Suppressor macrophage treated with lipopolysaccharide for 4 hours (primary cell): ENCODE measurements around the gene MST1.

Experiments used
- DNase-seq: peaks from one replicate; pipeline ENCODE4 v3.0.0-alpha.2; 2020

Gene MST1

DNA sequence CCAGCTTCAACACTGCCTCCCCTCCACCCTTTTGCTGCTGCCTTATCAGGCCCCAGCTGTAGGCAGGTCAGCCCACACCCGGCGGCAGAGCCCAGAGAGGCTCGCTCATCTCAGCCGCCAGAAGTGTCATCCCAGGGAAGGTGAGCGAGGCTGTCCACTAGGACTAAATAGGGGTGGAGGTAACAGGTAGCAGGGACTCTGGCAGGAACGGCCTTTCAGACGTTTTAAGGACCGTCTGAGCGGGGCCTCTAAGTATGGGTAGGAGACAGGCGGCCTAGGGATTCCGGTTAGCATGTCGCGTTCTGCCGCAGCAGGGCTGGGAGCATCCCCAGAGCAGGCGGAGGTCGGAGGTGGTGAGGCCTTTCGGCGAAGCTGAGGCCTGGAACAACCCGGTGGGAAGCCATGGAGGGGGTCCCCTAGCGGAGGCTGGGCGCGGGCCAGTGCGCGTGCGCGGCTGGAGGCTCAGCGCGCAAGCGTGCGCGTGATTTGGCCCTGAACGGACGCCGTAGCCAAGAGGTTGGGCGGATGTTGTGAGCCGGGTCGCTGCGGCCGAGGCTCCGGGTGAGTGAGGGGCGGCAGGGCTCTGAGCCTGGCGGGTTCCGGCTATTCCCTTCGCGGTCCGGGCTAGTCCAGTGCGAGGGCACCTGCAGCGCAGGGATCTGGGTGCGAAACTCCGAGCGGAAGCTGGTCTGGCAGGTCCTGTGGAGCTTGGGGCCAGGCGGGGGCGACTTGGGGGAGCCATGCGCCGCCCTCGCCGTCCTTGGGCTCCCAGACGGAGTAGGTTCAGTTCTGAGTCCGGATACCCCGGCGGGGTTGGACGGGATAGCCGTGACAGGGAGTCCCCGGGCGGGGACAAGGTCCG, at the start of gene MST1, which contains the start of gene RNF123:
TSS of gene MST1 (minus strand) at position 429 of the 862 bp plus-strand sequence. CDS start 783 bp downstream, outside the sequence.
TSS of gene RNF123 (plus strand) at position 512 of the 862 bp plus-strand sequence. CDS start 1,609 bp downstream, outside the sequence.
- DNase-seq = peak; percentile 95

GRCh38 chr3:49738067-49738713, 48.9 kb upstream of the MST1 start:
- no peak for DNase-seq

- no peak for DNase-seq
Observed at GRCh38 chr3:49734752-49735151, 45.5 kb upstream of the MST1 start.

- peak; percentile 45 for DNase-seq
Observed at GRCh38 chr3:49733551-49733950, 44.3 kb upstream of the MST1 start.

DNA sequence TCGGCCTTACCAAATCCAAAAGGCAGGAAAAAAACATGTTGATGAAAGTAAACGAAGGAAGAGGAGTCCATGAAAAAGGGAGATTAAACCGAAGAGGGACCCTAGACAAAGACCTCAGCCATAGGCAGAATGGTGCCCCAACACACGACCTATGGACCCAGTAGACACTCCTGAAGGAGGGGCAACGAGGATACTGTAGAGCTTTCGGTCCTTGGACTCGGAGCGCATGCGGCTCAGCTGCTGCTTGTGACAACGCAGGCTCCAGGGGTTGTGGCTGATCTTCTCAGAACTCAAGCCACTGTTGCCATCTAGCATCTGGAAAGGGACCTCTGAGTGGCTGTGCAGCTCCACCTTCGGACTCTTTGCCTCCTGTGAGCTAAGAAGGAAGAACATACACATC, 43.3 kb upstream of the MST1 start:
- no peak for DNase-seq

DNA sequence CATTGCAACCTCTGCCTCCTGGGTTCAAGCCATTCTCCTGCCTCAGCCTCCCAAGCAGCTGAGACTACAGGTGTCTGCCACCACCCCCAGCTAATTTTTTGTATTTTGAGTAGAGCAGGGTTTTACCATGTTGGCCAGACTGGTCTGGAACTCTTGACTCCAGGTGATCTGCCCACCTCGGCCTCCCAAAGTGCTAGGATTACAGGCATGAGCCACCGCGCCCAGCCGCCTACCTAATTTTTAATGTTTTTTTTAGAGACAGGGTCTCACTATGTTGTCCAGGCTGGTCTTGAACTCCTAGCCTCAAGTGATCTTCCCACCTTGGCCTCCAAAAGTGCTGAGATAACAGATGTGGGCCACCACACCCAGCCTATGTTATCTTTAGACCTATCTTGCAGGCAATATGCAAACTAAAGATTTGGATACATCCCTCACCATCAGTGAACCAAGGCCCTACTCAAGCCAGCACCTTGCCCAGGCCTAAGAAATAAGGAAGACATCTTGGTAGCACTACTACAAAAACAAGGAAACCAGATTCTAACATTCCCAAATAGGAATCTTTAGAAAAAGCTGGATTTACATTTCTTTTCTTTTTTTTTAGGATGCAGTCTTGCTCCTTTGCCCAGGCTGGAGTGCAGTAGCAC, 40.8 kb upstream of the MST1 start:
- DNase-seq = no peak

DNA sequence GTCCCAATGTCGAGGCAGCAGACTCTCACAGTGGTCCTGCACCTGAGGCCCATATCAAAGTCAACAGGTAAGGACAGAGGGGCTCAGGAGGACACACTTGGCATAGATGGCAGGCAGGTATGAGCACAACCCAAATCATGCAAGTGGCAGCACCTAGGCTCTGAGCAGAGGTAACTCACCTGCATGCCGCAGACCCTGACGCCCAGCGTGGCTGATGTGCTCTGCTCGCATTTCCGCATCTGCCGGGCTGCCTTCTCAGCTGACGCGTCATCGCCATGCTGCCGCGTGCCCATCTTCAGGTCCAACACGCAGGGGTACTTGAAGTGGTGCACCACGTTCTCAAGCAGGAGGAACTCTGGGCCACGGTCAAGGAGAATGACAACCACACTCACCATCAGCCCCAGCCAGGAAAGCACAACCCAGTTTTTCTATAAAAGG, 38.7 kb upstream of the MST1 start:
- no peak for DNase-seq

- no peak for DNase-seq
Observed at GRCh38 chr3:49727154-49727923, 38.1 kb upstream of the MST1 start.

- DNase-seq = no peak
Observed at GRCh38 chr3:49725906-49726681, 36.8 kb upstream of the MST1 start.

GRCh38 chr3:49724586-49724985, 35.3 kb upstream of the MST1 start:
- no peak for DNase-seq

- DNase-seq = peak; percentile 99
Observed at GRCh38 chr3:49723628-49724551, 34.6 kb upstream of the MST1 start, which contains the start of gene GMPPB. Gene GMPPB (minus strand): TSS chr3:49723951. CDS start chr3:49723726, 225 bp downstream.

DNA sequence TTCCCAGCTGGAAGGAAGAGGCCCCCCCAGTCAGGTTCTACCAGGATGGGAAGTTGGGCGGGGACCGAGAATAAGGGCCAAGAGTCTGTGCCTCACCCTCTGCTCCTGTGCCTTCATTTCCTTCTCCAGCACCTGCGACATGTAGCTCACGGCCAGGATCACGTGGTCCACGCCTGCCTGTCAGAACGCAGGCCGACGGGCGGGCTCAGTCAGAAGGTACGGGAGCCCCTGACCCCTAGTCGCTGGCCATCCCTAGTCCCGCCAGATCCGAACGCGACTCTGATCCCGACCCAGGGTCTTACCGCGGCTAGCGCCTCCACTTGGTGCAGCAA, 34.0 kb upstream of the MST1 start:
- DNase-seq = peak; percentile 44

DNA sequence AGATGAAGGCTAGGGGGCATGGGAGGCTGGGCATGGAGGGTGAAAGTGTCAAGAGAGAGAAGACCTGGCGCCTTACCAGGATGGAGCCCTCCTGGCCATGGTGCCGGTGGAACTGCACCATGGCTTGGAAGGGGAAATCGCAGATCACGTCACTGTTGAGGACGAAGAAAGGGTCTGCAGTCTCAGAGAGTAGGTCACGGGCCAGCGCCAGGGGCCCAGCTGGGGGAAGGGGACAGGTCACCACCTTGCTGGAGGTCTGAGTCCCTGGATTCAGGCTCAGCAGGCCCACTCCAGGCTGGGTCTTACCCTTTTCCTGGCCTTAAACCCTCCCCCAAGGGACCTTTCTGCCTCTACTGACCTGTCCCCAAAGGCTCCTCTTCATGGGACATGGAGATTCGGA, 33.6 kb upstream of the MST1 start:
- DNase-seq = no peak

DNA sequence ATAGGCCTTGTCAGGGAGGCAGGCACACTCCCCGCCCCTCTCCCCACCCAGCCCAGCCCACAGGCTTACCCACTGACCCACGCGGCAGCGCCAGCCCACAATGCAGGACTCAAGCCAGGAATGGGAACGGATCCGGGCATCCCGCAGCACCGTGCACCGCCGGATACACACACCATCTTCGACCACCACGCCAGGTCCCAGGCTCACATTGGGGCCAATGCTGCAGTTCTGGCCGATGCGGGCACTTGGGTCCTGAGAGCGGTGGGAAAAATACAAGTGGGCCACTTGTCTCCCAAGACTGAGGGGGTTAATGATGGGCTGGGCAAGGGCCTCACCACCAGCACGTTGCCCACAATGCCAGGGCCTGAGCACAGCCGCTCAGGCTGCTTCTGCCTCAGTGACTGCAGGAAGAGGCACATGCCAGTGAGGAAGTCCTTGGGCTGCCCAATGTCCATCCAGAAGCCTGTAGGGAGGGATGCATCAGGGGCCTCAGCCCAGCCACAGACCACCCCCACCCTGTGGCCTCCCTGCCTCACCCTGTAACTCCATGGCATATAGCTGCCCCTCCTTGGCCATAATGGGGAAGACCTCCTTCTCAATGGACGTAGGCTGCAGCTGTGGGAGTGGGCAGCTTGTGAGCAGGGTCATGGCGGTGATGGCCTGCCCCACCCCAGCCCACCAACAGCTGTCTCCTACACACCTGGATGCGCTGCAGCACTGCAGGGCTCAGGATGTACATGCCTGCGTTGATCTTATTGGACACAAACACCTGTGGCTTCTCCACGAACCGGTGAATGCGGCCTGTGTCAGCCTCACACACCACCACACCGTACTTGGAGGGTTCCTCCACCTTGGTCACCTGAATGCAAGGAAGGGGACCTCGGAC, 32.9 kb upstream of the MST1 start:
- DNase-seq = no peak

DNA sequence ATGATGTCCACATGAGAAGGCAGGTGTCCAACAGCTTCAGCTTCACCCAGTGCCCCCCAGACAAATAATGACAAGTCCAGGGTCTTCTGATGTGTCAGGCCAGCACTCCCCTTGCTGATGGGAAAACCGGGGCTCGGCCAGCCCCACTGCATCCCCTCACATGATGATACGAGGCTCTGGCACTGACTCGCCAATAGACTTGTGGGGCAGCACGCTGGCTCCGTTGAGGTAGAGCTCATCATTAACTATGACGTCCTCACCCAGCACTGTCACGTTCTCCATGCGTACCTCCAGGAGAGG, 32.3 kb upstream of the MST1 start:
- DNase-seq = no peak

- DNase-seq = no peak
Observed at GRCh38 chr3:49720855-49721595, 31.8 kb upstream of the MST1 start.

DNA sequence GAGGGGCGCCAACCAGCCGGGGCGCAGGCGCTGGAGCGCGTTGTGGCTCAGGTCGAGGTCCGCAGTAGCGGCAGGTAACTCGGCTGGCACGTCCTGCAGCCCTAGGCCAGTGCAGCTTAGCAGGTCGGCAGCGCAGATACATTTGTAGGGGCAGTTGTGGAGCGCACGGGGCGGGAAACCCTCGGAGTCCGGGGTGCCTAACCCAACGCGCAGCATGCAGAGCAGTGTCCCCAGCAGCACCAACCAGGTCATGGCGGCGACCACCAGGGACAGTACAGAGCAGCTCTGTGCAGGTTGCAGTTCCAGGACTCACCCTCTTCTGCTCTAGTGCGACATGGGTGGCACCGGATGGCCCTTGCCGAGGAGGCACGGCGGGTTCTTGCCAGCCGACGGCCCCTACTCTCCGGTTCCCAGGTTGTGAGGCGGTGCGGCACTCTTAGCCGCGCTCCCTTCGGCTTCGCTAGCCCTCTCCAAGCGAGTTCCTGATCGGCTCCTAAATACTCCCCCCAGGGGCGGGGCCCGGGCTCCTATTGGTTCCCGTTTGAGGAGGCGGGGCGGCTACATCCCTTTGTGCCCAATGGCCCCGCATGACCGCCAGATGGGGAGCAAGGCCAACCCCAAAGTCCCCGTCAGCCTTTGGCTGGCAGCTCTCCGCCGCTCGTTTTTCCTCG, 30.1 kb upstream of the MST1 start, which contains the start of gene AMIGO3:
TSS of gene AMIGO3 (minus strand) at position 471 of the 671 bp plus-strand sequence. CDS start at position 252, 219 bp downstream.
- peak; percentile 95 for DNase-seq

DNA sequence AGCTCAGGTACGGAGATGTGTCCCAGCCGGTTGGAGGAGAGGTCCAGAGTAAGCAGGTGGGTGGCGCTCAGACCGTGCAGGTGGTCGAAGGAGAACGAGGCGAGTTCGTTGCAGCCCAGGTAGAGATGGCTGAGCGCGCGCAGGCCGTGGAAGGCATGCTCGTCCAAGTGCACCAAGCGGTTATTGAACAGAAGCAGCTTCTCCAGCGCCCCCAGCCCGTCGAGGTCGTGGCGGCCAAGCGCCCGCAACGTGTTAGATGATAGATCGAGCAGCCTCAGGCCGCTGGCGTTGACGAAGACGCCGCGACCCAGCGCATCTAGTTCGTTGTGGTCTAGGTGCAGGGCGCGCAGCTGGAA, 29.6 kb upstream of the MST1 start:
- no peak for DNase-seq
